ENCODE data around the gene CMPK1. TPM values are rescaled to one million over a fixed set of nuclear protein-coding genes. Genes with fewer than 3 reads are reported as not detected.

The CMPK1 gene
- total RNA-seq, 1 experiment from 2014 or later: 36.3 TPM

GRCh38 chr1:47411436-47411835 is 77.8 kb downstream of the CMPK1 start:
- no peak for DNase-seq (ENCODE audit: low spot score)
- no peak for ATAC-seq
- TF ChIP-seq ZBTB43 (CRISPR knock-in tag; IDR thresholded peaks at IDR 0.05): no peak
- TF ChIP-seq GRHL2 (CRISPR knock-in tag; IDR thresholded peaks at IDR 0.05; ENCODE audit: insufficient replicate concordance, severe bottlenecking): no peak
- TF ChIP-seq ATF2 (CRISPR knock-in tag; IDR thresholded peaks at IDR 0.05; ENCODE audit: borderline replicate concordance, low read depth): no peak
- no peak for TF ChIP-seq RORB (CRISPR knock-in tag; IDR thresholded peaks at IDR 0.05)
- TF ChIP-seq TEAD1 (CRISPR knock-in tag; IDR thresholded peaks at IDR 0.05): no peak
- no peak for TF ChIP-seq ESRRA (CRISPR knock-in tag; IDR thresholded peaks at IDR 0.05; ENCODE audit: borderline replicate concordance)
- no peak for TF ChIP-seq ZNF232 (CRISPR knock-in tag; IDR thresholded peaks at IDR 0.05)
- TF ChIP-seq STAT6 (CRISPR knock-in tag; conservative IDR thresholded peaks at IDR 0.05; ENCODE audit: low read depth): no peak
- no peak for TF ChIP-seq NFYB (CRISPR knock-in tag; conservative IDR thresholded peaks at IDR 0.05; ENCODE audit: low read depth)
- TF ChIP-seq SMAD3 (CRISPR knock-in tag; IDR thresholded peaks at IDR 0.05; ENCODE audit: borderline replicate concordance): no peak
- TF ChIP-seq ZBTB21 (CRISPR knock-in tag; IDR thresholded peaks at IDR 0.05; ENCODE audit: borderline replicate concordance): no peak
- no peak for TF ChIP-seq PRRX2 (CRISPR knock-in tag; IDR thresholded peaks at IDR 0.05)
- no peak for TF ChIP-seq MLX (CRISPR knock-in tag; IDR thresholded peaks at IDR 0.05)
- TF ChIP-seq NR3C1 (CRISPR knock-in tag; conservative IDR thresholded peaks at IDR 0.05; ENCODE audit: low read depth): no peak
- no peak for TF ChIP-seq TCF7 (CRISPR knock-in tag; IDR thresholded peaks at IDR 0.05; ENCODE audit: low read depth)
- no peak for TF ChIP-seq PREB (CRISPR knock-in tag; IDR thresholded peaks at IDR 0.05; ENCODE audit: borderline replicate concordance)
- peaks cover 62% of the 10 kb centered on the region for H3K27me3 Mint-ChIP-seq (ENCODE audit: low read depth)
- no peak overlapping the region for H3K27ac Mint-ChIP-seq
- 0 out of 2 replicates have a peak, but pooled peaks cover 2% of the 10 kb centered on the region for H3K4me1 Mint-ChIP-seq
- no peaks in the 10 kb centered on the region for H3K36me3 Mint-ChIP-seq
- H3K4me3 Mint-ChIP-seq: no peak overlapping the region
- no peaks in the 10 kb centered on the region for H3K9me3 Mint-ChIP-seq
- POLR2A ChIA-PET: no interaction called here
- CTCF ChIA-PET: interaction anchor here (0.9 to 1.4 kb wide), 2 partner anchors 26 to 232 kb away, joined by 3 to 4 read pairs; no protein-coding TSS in a partner anchor

GRCh38 chr1:47412437-47412836 is 78.8 kb downstream of the CMPK1 start:
- H3K27me3 Mint-ChIP-seq (ENCODE audit: low read depth): peaks cover 69% of the 10 kb centered on the region
- DNase-seq (ENCODE audit: low spot score) (no peak), ATAC-seq (no peak)
- H3K4me3 Mint-ChIP-seq: no peak overlapping the region
- peaks cover 6% of the 10 kb centered on the region for H3K4me1 Mint-ChIP-seq
- H3K9me3 Mint-ChIP-seq: no peaks in the 10 kb centered on the region
- POLR2A ChIA-PET: no interaction called here
- H3K27ac Mint-ChIP-seq: no peak overlapping the region
- H3K36me3 Mint-ChIP-seq: no peaks in the 10 kb centered on the region
- CTCF ChIA-PET: interaction anchor here (0.8 to 4.7 kb wide), 4 partner anchors 21 to 314 kb away, joined by 3 to 31 read pairs (median 14); partner anchors contain the start of gene FOXD2
- TF ChIP-seq E2F1 (CRISPR knock-in tag; IDR thresholded peaks at IDR 0.05) (no peak), SOX15 (CRISPR knock-in tag; IDR thresholded peaks at IDR 0.05) (no peak), SMAD3 (CRISPR knock-in tag; IDR thresholded peaks at IDR 0.05; ENCODE audit: borderline replicate concordance) (no peak), USF1 (CRISPR knock-in tag; IDR thresholded peaks at IDR 0.05) (no peak), MYBL2 (CRISPR knock-in tag; IDR thresholded peaks at IDR 0.05) (no peak), ZNF263 (CRISPR knock-in tag; IDR thresholded peaks at IDR 0.05; ENCODE audit: low read depth) (no peak), USF2 (CRISPR knock-in tag; IDR thresholded peaks at IDR 0.05) (no peak)

All from WTC11 (cell line).